ENCODE results near the gene CDH16. TPM values are rescaled to one million over a fixed set of nuclear protein-coding genes. Genes with fewer than 3 reads are reported as not detected.

Gene CDH16
- not detected for total RNA-seq
- not detected for polyA plus RNA-seq (2013, experiment 1 of 2)
- polyA plus RNA-seq (2013, experiment 2 of 2), result not detected
- long read RNA-seq, experiment 1, result 0 reads
- long read RNA-seq, experiment 2, result 0 reads
- long read RNA-seq, experiment 3, result 0 reads
- long read RNA-seq, experiment 4, result 0 reads

- WGBS, 2 experiments (ENCODE audit: insufficient coverage in 1 of 2, insufficient read length in 1 of 2), result 85 to 91% methylated on average over 5 to 7 of the region's 7 CpGs
- Histone ChIP-seq H3K27ac (ENCODE audit: low read depth, low read length) (no peak within 1 kb of the TSS), H3K27me3 (ENCODE audit: control insufficient read depth, insufficient read depth, low read length, poor library complexity, severe bottlenecking) (peaks cover 40% of the 10 kb centered on the region), H3K9ac (ENCODE audit: extremely low read depth, low read length, poor library complexity, severe bottlenecking) (no peak within 1 kb of the TSS), H3K9me3 (ENCODE audit: control insufficient read depth, low read length) (no peaks in the 10 kb centered on the region), H3K4me3 (ENCODE audit: low read length) (no peak within 1 kb of the TSS), H3K36me3 (ENCODE audit: control insufficient read depth, insufficient read depth, low read length) (no peaks in the 10 kb centered on the region), H3K4me1 (ENCODE audit: control insufficient read depth, insufficient read depth, low read length) (no peaks in the 10 kb centered on the region)
- Mint-ChIP-seq H3K4me1 (no peaks in the 10 kb centered on the region), H3K4me3 (no peak within 1 kb of the TSS), H3K27me3 (ENCODE audit: insufficient read depth) (peaks cover 50% of the 10 kb centered on the region), H3K27ac (no peak within 1 kb of the TSS), H3K9me3 (no peaks in the 10 kb centered on the region), H3K36me3 (ENCODE audit: low read depth) (no peaks in the 10 kb centered on the region)
- no peak for DNase-seq
- TF ChIP-seq, protein P1, sequence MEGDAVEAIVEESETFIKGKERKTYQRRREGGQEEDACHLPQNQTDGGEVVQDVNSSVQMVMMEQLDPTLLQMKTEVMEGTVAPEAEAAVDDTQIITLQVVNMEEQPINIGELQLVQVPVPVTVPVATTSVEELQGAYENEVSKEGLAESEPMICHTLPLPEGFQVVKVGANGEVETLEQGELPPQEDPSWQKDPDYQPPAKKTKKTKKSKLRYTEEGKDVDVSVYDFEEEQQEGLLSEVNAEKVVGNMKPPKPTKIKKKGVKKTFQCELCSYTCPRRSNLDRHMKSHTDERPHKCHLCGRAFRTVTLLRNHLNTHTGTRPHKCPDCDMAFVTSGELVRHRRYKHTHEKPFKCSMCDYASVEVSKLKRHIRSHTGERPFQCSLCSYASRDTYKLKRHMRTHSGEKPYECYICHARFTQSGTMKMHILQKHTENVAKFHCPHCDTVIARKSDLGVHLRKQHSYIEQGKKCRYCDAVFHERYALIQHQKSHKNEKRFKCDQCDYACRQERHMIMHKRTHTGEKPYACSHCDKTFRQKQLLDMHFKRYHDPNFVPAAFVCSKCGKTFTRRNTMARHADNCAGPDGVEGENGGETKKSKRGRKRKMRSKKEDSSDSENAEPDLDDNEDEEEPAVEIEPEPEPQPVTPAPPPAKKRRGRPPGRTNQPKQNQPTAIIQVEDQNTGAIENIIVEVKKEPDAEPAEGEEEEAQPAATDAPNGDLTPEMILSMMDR (conservative IDR thresholded peaks at IDR 0.05), result no peak
Observed at GRCh38 chr16:66918803-66919568, at the start of gene CDH16. Gene CDH16 (minus strand): TSS chr16:66918885. CDS start chr16:66918065, 820 bp downstream.

- 84 to 86% methylated on average over 5 to 6 of the region's 6 CpGs for WGBS, 2 experiments (ENCODE audit: insufficient coverage in 1 of 2, insufficient read length in 1 of 2)
- H3K4me3 Mint-ChIP-seq, result no peak overlapping the region
- no peak for DNase-seq
- no peak overlapping the region for H3K27ac Mint-ChIP-seq
- Histone ChIP-seq H3K4me1 (ENCODE audit: control insufficient read depth, insufficient read depth, low read length) (no peaks in the 10 kb centered on the region), H3K27ac (ENCODE audit: low read depth, low read length) (no peak overlapping the region), H3K36me3 (ENCODE audit: control insufficient read depth, insufficient read depth, low read length) (no peaks in the 10 kb centered on the region), H3K4me3 (ENCODE audit: low read length) (no peak overlapping the region), H3K9ac (ENCODE audit: extremely low read depth, low read length, poor library complexity, severe bottlenecking) (no peak overlapping the region), H3K27me3 (ENCODE audit: control insufficient read depth, insufficient read depth, low read length, poor library complexity, severe bottlenecking) (no peaks in the 10 kb centered on the region), H3K9me3 (ENCODE audit: control insufficient read depth, low read length) (no peaks in the 10 kb centered on the region)
- H3K9me3 Mint-ChIP-seq, result no peaks in the 10 kb centered on the region
- H3K4me1 Mint-ChIP-seq, result peaks cover 6% of the 10 kb centered on the region
- TF ChIP-seq, protein P1 (conservative IDR thresholded peaks at IDR 0.05), result no peak
- H3K36me3 Mint-ChIP-seq (ENCODE audit: low read depth), result no peaks in the 10 kb centered on the region
- H3K27me3 Mint-ChIP-seq (ENCODE audit: insufficient read depth), result peaks cover 13% of the 10 kb centered on the region
Observed at GRCh38 chr16:66964049-66964448, 45.4 kb upstream of the CDH16 start.

DNA sequence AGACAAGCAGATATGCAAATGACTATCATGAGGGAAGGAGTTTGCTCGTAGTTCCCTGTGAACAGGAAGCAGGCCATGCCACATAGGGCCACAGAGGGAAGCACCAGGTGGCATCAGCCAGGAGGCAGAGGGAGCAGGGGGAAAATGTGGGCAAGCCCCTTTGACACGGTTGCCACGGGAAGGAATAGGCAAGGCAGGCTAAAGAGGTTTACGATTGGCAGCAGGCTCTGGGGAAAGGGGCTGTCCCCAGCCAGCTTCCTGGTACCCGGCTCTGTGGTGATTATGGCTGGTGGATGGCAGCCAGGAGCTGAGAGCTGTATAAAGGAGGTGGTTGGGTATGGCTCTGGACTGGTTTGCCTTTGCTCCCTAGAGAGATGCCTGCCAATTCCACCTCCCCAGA, 43.2 kb upstream of the CDH16 start:
- peaks cover 6% of the 10 kb centered on the region for H3K4me1 Mint-ChIP-seq
- no peak overlapping the region for H3K27ac Mint-ChIP-seq
- H3K36me3 Mint-ChIP-seq (ENCODE audit: low read depth), result no peaks in the 10 kb centered on the region
- Histone ChIP-seq H3K27me3 (ENCODE audit: control insufficient read depth, insufficient read depth, low read length, poor library complexity, severe bottlenecking) (no peaks in the 10 kb centered on the region), H3K27ac (ENCODE audit: low read depth, low read length) (no peak overlapping the region), H3K9me3 (ENCODE audit: control insufficient read depth, low read length) (no peaks in the 10 kb centered on the region), H3K36me3 (ENCODE audit: control insufficient read depth, insufficient read depth, low read length) (no peaks in the 10 kb centered on the region), H3K9ac (ENCODE audit: extremely low read depth, low read length, poor library complexity, severe bottlenecking) (no peak overlapping the region), H3K4me1 (ENCODE audit: control insufficient read depth, insufficient read depth, low read length) (no peaks in the 10 kb centered on the region), H3K4me3 (ENCODE audit: low read length) (no peak overlapping the region)
- WGBS, 2 experiments (ENCODE audit: insufficient coverage in 1 of 2, insufficient read length in 1 of 2), result 88 to 89% methylated on average over 3 to 5 of the region's 5 CpGs
- TF ChIP-seq, protein P1 (conservative IDR thresholded peaks at IDR 0.05), result no peak
- H3K9me3 Mint-ChIP-seq, result no peaks in the 10 kb centered on the region
- H3K4me3 Mint-ChIP-seq, result no peak overlapping the region
- no peak for DNase-seq
- H3K27me3 Mint-ChIP-seq (ENCODE audit: insufficient read depth), result peaks cover 26% of the 10 kb centered on the region

Data from endodermal cell (in vitro differentiated cells).